ENCODE results near the gene TMEM14A. TPM values are rescaled to one million over a fixed set of nuclear protein-coding genes. Genes with fewer than 3 reads are reported as not detected.

Gene TMEM14A
- 23.9 and 27.2 TPM in 2 replicates for total RNA-seq

GRCh38 chr6:52670502-52671409 is at the start of gene TMEM14A:
TMEM14A (plus strand) TSS chr6:52671113; CDS start chr6:52677103, 5,990 bp downstream.

Other genes starting within 250 kb of the TMEM14A start
- gene TRAM2, start 94.1 kb upstream of the TMEM14A start, total RNA-seq, result 3.6 and 5.1 TPM in 2 replicates
- gene GSTA2, start 92.4 kb downstream of the TMEM14A start, total RNA-seq, result not detected in 2 replicates
- gene GSTA1, start 132.7 kb downstream of the TMEM14A start, total RNA-seq, result 0.48 TPM in 1 of 2 replicates, not detected in the other
- gene GSTA5, start 169.7 kb downstream of the TMEM14A start, total RNA-seq, result not detected in 2 replicates
- gene GSTA3, start 238.6 kb downstream of the TMEM14A start, total RNA-seq, result not detected in 2 replicates

All from tracheal epithelial cell (primary cell).